Fibroblast of peridontal ligament (primary cell): ENCODE measurements around the gene METTL2B.
A peak's percentile ranks its signal among the peaks of the same experiment; 100 is the strongest.
"Not testable (repeated sequence)": the region's sequence is repeated elsewhere in the genome, so short reads cannot be mapped to it uniquely, and the experiment has no call there.

ENCODE experiments used
- DNase-seq: peaks from one replicate; pipeline ENCODE4 v3.0.0-alpha.2; 2010; ENCODE audit errors: extremely low read depth

Gene METTL2B

GRCh38 chr7:128523932-128524524 is 47.5 kb downstream of the METTL2B start:
- not testable (repeated sequence) for DNase-seq

GRCh38 chr7:128525584-128525983 is 49.0 kb downstream of the METTL2B start:
- not testable (repeated sequence) for DNase-seq

- DNase-seq = not testable (repeated sequence)
Observed at GRCh38 chr7:128526062-128526466, 49.5 kb downstream of the METTL2B start.

GRCh38 chr7:128529191-128529590 is 52.6 kb downstream of the METTL2B start:
- DNase-seq = not testable (repeated sequence)

- DNase-seq = not testable (repeated sequence)
Observed at GRCh38 chr7:128530121-128530854, 53.7 kb downstream of the METTL2B start.

GRCh38 chr7:128530855-128531104 is 54.2 kb downstream of the METTL2B start:
- DNase-seq = no peak

- peak; percentile 77 for DNase-seq
Observed at GRCh38 chr7:128531105-128531954, 54.8 kb downstream of the METTL2B start.

GRCh38 chr7:128531955-128532478 is 55.5 kb downstream of the METTL2B start:
- DNase-seq = peak; percentile 22

GRCh38 chr7:128532956-128533355 is 56.4 kb downstream of the METTL2B start:
- DNase-seq = peak; percentile 15

GRCh38 chr7:128537410-128537809 is 60.9 kb downstream of the METTL2B start:
- DNase-seq = peak; percentile 35

GRCh38 chr7:128542530-128542929 is 66.0 kb downstream of the METTL2B start:
- DNase-seq = not testable (repeated sequence)

- not testable (repeated sequence) for DNase-seq
Observed at GRCh38 chr7:128543300-128543699, 66.8 kb downstream of the METTL2B start.

GRCh38 chr7:128546319-128546851 is 69.8 kb downstream of the METTL2B start:
- DNase-seq = not testable (repeated sequence)

- DNase-seq = no peak
Observed at GRCh38 chr7:128550920-128551319, 74.4 kb downstream of the METTL2B start.

GRCh38 chr7:128554394-128554793 is 77.8 kb downstream of the METTL2B start:
- not testable (repeated sequence) for DNase-seq
